TTC549 (cell line): ENCODE results near the gene FOS.
"Not testable (repeated sequence)": the region's sequence is repeated elsewhere in the genome, so short reads cannot be mapped to it uniquely, and the experiment has no call there.

Experiments used
- FAIRE-seq: peaks from 2 replicates; lab custom pipeline; 2012; peaks lifted over from hg19 to GRCh38; lab: Jason Lieb, UNC

Gene FOS

GRCh38 chr14:75278422-75279152 is at the start of gene FOS:
FOS (plus strand) TSS chr14:75278828; CDS start chr14:75278983, 155 bp downstream.
- FAIRE-seq, result no peak

GRCh38 chr14:75229661-75230139 is 48.9 kb upstream of the FOS start:
- no peak for FAIRE-seq

GRCh38 chr14:75230140-75230792 is 48.4 kb upstream of the FOS start:
- FAIRE-seq, result no peak

- FAIRE-seq, result no peak
Observed at GRCh38 chr14:75231320-75231719, 47.3 kb upstream of the FOS start.

GRCh38 chr14:75232191-75232590 is 46.4 kb upstream of the FOS start:
- no peak for FAIRE-seq

- FAIRE-seq, result no peak
Observed at GRCh38 chr14:75232597-75232996, 46.0 kb upstream of the FOS start.

- FAIRE-seq, result no peak
Observed at GRCh38 chr14:75234173-75235115, 44.2 kb upstream of the FOS start.

GRCh38 chr14:75235198-75235597 is 43.4 kb upstream of the FOS start:
- FAIRE-seq, result not testable (repeated sequence)

GRCh38 chr14:75236467-75236866 is 42.2 kb upstream of the FOS start:
- FAIRE-seq, result no peak

GRCh38 chr14:75236901-75237419 is 41.7 kb upstream of the FOS start:
- FAIRE-seq, result no peak

- no peak for FAIRE-seq
Observed at GRCh38 chr14:75238756-75239455, 39.7 kb upstream of the FOS start.

- FAIRE-seq, result no peak
Observed at GRCh38 chr14:75240781-75241180, 37.8 kb upstream of the FOS start.

GRCh38 chr14:75242546-75243273 is 35.9 kb upstream of the FOS start:
- FAIRE-seq, result no peak

GRCh38 chr14:75244121-75244520 is 34.5 kb upstream of the FOS start:
- no peak for FAIRE-seq

- FAIRE-seq, result no peak
Observed at GRCh38 chr14:75246546-75247285, 31.9 kb upstream of the FOS start.

GRCh38 chr14:75247286-75247922 is 31.2 kb upstream of the FOS start:
- no peak for FAIRE-seq

GRCh38 chr14:75247939-75248338 is 30.7 kb upstream of the FOS start:
- no peak for FAIRE-seq

GRCh38 chr14:75249251-75249957 is 29.2 kb upstream of the FOS start:
- no peak for FAIRE-seq

GRCh38 chr14:75249958-75250336 is 28.7 kb upstream of the FOS start:
- FAIRE-seq, result no peak
